ENCODE results near the gene TCF20.

TCF20 gene

GRCh38 chr22:42306010-42306409, 35.6 kb upstream of the TCF20 start:
- no peak for TF ChIP-seq CTCF (IDR thresholded peaks at IDR 0.05; ENCODE audit: poor library complexity, severe bottlenecking)
- Histone ChIP-seq H3K27ac (ENCODE audit: poor library complexity, severe bottlenecking) (no peak overlapping the region), H3K4me1 (ENCODE audit: insufficient read depth, poor library complexity, severe bottlenecking) (peaks cover 2% of the 10 kb centered on the region), H3K27me3 (ENCODE audit: insufficient read depth, poor library complexity, severe bottlenecking) (no peaks in the 10 kb centered on the region), H3K36me3 (ENCODE audit: low read depth) (no peaks in the 10 kb centered on the region), H3K4me3 (ENCODE audit: severe bottlenecking) (no peak overlapping the region), H3K9me3 (ENCODE audit: severe bottlenecking) (no peaks in the 10 kb centered on the region)
- DNase-seq (ENCODE audit: low spot score): no peak
- no peak for ATAC-seq (ENCODE audit: low read depth)

- ATAC-seq (ENCODE audit: low read depth) (no peak), DNase-seq (ENCODE audit: low spot score) (no peak)
- Histone ChIP-seq H3K4me3 (ENCODE audit: severe bottlenecking) (no peak overlapping the region), H3K27ac (ENCODE audit: poor library complexity, severe bottlenecking) (no peak overlapping the region), H3K27me3 (ENCODE audit: insufficient read depth, poor library complexity, severe bottlenecking) (no peaks in the 10 kb centered on the region), H3K36me3 (ENCODE audit: low read depth) (no peaks in the 10 kb centered on the region), H3K4me1 (ENCODE audit: insufficient read depth, poor library complexity, severe bottlenecking) (peaks cover 14% of the 10 kb centered on the region), H3K9me3 (ENCODE audit: severe bottlenecking) (no peaks in the 10 kb centered on the region)
- no peak for TF ChIP-seq CTCF (IDR thresholded peaks at IDR 0.05; ENCODE audit: poor library complexity, severe bottlenecking)
Observed at GRCh38 chr22:42304324-42304790, 33.9 kb upstream of the TCF20 start.

- Histone ChIP-seq H3K27ac (ENCODE audit: poor library complexity, severe bottlenecking) (no peak overlapping the region), H3K4me1 (ENCODE audit: insufficient read depth, poor library complexity, severe bottlenecking) (peaks cover 14% of the 10 kb centered on the region), H3K27me3 (ENCODE audit: insufficient read depth, poor library complexity, severe bottlenecking) (no peaks in the 10 kb centered on the region), H3K9me3 (ENCODE audit: severe bottlenecking) (no peaks in the 10 kb centered on the region), H3K4me3 (ENCODE audit: severe bottlenecking) (no peak overlapping the region), H3K36me3 (ENCODE audit: low read depth) (no peaks in the 10 kb centered on the region)
- TF ChIP-seq CTCF (IDR thresholded peaks at IDR 0.05; ENCODE audit: poor library complexity, severe bottlenecking): no peak
- no peak for ATAC-seq (ENCODE audit: low read depth)
- no peak for DNase-seq (ENCODE audit: low spot score)
Observed at GRCh38 chr22:42303396-42304323, 33.2 kb upstream of the TCF20 start.

DNA sequence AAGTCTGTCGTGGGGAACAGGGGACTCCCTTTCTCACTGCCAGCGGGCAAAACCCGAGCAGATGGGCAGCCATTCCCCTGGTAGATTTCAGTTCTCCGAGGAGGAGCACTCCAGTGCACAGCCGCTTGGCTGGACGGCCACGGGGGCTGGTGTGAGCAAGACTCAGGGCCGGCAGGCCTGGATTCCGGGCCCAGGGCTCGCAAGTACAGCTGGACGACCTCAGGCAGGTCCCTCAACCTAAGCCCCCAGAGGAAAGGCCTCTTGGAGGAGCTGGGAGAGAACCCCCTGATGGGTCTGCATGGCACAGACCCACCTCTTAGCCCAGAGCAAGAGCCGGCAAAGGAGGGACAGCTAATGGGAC, 31.3 kb upstream of the TCF20 start:
- no peaks in the 10 kb centered on the region for H3K9me3 ChIP-seq (ENCODE audit: severe bottlenecking)
- no peaks in the 10 kb centered on the region for H3K27me3 ChIP-seq (ENCODE audit: insufficient read depth, poor library complexity, severe bottlenecking)

More for the DNA sequence above, 31.3 kb upstream of the TCF20 start:
- no peaks in the 10 kb centered on the region for H3K36me3 ChIP-seq (ENCODE audit: low read depth)
- no peak overlapping the region for H3K4me3 ChIP-seq (ENCODE audit: severe bottlenecking)
- H3K27ac ChIP-seq (ENCODE audit: poor library complexity, severe bottlenecking): no peak overlapping the region
- ATAC-seq (ENCODE audit: low read depth) (no peak), DNase-seq (ENCODE audit: low spot score) (no peak)
- no peak for TF ChIP-seq CTCF (IDR thresholded peaks at IDR 0.05; ENCODE audit: poor library complexity, severe bottlenecking)
- H3K4me1 ChIP-seq (ENCODE audit: insufficient read depth, poor library complexity, severe bottlenecking): peaks cover 14% of the 10 kb centered on the region

Data from RWPE2 (cell line).